Superior temporal gyrus (tissue), 1 donor: ENCODE data around the gene CACNA1E.

Source experiments
- DNase-seq: peaks from one replicate; pipeline ENCODE4 v3.0.0-alpha.2; 2016; ENCODE audit errors: extremely low spot score

CACNA1E gene

DNA sequence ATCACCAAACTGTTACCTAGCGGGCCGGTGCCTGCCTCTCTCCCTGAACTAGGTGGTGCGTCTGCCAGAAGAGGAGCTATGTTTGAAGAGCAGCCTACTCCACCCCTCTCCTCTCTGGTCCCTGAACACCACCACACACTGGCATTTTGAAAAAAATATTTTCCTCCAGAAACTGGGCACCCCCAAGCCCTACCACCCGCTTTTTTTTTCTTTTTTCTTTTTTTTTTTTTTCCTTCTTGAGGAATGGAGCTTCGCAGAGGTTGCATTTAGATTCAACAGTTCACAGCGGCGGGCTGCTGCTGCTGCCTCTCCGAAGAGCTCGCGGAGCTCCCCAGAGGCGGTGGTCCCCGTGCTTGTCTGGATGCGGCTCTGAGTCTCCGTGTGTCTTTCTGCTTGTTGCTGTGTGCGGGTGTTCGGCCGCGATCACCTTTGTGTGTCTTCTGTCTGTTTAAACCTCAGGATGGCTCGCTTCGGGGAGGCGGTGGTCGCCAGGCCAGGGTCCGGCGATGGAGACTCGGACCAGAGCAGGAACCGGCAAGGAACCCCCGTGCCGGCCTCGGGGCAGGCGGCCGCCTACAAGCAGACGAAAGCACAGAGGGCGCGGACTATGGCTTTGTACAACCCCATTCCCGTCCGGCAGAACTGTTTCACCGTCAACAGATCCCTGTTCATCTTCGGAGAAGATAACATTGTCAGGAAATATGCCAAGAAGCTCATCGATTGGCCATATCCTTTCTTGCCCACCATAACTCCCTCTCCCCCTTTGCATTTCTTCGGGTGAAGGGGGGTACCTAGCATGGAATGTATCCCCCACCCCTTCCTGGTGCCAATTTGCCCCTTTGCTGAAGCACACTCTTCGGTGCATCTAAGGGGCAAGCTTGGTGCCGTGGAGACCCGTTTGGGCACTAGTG lies at the start of gene CACNA1E:
TSS of gene CACNA1E (plus strand) at position 233 of the 911 bp plus-strand sequence. CDS start at position 461, 228 bp downstream.
- DNase-seq = no peak

DNA sequence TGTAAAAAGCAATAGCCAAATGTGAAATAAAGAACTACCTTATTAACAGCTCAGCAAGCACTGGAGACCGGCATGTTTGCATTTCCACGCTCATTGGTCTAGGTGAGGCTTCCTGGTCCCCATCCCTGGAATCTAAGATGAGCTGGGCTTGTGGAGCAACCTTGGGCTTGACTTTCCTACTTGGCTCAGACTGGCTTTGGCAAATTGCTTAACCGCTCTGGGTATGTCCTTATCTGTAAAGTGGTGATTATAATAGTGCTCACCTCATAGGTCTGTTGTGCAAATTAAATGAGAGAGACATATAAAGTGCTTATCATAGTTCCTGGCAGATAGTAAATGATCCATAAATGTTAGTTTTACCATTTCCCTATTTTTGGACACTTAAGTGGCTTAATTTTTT lies 49.4 kb upstream of the CACNA1E start:
- no peak for DNase-seq

DNA sequence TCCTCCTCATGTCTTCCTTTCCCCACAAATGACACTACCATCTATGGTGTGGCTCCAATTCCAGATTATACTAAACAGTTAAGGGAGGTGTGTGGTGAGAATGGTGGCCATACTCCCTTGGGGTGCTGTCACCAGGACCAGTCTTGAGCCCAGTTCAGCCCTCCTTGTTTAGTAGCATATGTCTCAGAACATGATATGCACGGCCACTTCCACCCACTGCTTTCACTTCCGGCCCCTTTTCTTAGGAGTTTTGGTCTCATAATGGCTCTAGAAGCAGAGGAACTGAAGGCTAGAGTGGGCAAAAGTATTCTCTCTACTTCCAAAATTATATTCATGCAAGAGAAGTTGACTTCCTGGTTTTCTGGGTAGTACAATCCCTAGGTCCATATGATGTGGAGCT lies 45.3 kb upstream of the CACNA1E start:
- no peak for DNase-seq

DNA sequence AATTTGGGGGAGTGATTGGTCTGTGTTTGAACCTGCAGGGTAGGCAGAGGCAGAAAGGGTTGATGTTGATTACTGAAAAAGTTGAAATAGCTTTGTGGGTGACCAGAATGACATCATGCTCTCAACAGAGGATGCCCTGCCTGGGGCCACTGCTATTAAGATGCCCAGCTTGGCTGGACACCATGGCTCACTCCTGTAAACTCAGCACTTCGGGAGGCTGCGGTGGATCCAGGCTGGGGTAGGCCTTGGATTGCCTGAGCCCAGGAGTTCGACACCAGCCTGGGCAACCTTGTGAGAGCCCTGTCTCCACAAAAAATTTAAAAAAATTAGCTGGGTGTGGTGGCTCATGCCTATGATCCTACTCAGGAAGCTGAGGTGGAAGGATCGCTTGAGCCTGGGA lies 42.8 kb upstream of the CACNA1E start:
- no peak for DNase-seq

DNA sequence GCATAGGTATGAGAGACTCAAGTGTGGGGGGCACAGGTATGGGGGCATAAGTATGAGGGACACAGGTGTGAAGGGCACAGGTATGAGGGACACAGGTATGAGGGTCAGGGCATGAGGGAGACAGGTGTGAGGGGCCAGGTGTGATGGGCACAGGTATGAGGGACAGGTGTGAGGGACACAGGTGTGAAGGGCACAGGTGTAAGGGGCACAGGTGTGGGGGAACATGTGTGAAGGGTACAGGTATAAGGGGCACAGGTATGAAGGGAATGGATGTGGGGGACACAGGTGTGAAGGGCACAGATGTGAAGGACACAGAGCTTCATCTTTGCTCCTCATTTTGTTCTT lies 41.2 kb upstream of the CACNA1E start:
- no peak for DNase-seq

DNA sequence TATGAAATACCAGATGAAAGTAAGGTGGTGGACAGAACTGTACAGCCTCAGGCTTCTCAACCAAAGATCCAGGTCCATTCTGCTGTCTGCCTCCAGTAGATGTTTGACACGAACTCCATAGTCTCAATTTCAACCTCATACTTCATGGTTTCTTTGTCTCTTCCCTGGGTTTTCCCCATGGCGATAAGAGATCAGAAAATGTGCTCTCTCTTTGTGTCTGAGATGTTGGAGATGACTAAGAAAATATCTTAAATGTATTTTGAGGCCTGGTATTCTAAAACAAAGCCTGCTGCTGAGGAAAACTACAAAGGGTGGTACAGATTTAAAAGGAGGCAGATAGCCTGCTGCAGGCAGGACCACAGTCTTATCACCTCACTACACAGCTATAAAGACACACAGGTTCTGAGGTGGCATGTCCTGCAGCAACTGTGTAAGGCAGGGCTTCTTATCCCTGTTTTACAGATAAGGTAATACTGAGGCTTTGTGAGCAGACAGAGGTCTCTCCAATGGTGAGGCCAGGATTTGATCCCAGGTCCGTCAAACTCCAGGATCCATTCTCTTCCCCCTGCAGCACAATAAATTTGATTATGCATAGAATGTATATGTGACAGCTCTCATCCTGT lies 40.0 kb upstream of the CACNA1E start:
- no peak for DNase-seq

DNA sequence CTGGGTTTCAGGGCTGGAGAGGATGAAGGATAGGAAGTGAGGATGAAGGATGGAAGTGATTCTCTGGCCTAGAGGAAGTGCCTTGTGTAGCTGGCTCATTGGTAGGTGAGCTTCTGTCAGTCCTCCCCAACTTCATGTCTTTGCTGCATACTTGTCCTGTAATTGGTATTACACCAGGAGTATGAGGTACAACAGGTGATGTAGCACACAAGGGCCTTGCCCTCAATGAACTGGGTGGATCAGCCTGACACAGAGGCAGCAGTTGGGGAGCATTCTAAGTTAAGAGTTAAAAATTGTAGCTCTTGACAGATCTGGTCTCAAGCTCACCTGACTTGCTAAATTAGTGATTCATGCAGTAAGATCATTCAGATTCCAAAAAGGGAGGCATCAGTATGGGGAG lies 37.9 kb upstream of the CACNA1E start:
- DNase-seq = no peak

DNA sequence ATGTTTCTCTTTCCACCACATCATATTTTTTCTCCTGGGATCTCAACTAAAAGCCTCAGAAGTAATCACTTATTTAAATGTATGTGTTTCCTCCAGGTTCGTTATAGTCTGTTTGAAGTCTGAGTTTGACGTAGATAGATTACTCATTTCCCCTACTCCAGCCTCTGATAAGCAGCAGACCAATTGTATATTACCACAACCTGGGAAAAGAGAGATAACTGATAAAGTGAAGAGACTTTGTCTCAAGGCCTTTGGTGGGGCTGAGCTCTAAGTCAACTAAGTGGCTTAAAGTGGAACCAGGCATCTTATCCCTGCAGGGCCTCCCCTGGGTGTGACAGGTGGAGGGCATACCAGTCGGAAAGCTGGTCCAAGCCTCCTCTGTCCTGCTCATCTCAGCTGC lies 34.9 kb upstream of the CACNA1E start:
- DNase-seq = no peak

DNA sequence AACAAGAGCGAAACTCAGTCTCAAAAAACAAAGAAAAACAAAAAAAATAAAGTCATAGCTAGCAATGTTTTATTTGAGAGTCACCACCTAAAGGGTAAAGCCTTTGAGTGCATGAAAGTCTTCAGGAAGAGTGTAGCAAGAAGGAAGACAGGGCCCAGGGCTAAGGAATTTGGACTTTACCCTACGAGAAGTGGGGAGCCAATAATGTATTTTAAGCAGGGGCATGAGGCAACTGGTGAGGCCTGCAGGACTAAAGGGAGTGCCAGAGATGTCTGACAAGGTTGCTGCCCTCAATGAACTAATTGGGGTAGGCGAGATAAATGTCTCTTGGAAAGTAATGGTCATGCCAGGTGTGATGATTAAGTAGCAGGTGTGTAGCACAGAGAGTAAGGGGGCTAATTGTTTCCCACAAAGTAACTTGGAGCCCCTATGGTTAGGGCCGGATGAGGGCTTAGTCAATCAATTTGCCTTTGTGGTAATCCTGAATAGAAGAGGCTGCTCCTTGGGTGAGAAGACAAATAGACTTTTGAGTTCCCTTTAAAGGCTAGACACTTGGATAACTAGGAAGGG lies 31.6 kb upstream of the CACNA1E start:
- no peak for DNase-seq

DNA sequence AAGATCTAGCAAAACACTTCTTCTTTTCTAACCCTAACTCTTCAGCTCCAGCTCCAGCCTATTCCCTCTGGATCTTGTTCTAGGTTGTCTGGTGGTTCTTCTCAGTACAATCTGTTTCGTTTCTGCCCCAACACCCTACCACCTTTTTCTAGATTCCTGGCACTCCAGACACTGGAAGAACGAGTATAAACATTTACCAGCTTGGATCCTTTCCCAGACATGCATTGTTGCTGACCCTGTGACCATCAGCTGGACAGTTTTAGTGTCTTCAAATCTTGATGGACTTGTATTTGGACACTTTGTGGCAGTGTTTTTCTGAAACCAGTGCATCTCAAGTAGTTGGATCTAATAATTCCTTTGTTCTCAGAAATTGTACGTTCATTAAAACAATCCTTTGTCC lies 30.6 kb upstream of the CACNA1E start:
- no peak for DNase-seq

DNA sequence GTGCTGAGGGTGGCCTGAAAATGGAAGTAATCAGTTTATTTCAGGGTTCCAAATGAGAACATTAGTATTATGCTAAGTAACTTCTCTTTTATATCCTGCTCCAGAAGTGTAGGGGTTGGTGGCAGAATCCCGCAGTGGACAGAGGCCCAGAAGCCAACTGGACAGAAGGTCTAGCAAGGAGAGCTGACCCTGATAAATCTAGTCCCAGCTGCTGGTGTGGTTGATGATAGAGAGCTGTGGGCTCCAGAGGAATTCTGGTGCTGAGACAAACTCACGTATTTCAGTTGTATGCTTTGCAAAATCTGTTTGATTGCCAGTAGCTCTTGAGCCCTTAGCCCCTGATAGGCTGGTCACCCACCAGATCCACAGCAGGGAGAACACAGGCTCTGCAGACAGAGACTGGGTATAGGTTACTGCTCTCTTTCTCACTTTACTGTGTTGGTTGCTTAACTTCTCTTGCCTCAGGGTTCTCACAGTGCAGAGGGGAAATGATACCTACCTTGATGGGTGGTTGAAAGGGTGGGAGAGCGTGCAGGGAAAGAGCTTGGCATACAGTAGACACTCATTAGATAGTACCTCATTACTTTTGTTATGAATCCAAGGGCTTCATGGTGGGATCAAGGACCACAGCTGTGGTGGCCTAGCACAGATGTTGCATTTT lies 29.6 kb upstream of the CACNA1E start:
- no peak for DNase-seq

DNA sequence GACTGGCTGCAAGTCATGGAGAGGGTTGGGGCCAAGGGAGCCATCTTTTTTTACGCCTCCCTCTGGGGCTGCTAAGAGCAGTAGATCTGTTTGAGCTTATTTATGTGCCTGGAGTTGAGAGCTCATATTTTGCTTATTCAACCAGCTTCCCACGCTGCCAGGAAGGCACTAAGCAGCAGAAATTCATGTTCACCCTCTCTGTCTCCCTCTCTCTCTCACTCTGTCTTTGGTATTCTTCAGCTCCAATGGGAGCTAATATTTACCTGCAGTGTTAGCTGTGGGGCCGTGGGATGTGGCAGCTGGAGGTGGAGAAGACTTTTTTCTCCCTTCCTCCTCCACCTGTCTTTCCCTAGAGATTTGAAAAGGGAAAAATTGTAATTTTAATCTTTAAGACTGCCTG lies 26.8 kb upstream of the CACNA1E start:
- no peak for DNase-seq

DNA sequence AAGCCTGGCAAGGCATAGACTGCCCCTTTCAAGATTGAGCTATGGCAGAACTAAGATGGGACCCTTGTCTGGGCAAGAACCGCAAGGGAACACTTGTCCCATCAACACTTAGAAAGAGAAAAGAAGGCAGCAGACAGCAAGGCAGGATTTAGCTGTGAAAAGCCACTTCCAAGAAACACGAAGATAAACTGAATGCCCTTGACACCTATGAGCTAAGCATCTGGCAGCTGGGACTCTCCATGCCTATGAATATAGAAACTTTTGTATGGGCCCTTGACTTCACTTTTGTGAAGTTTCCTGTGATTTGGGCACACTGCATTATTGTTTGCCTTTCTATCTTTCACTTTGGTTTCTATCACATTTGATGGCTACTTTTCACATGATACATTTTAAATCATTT lies 24.9 kb upstream of the CACNA1E start:
- DNase-seq = no peak

DNA sequence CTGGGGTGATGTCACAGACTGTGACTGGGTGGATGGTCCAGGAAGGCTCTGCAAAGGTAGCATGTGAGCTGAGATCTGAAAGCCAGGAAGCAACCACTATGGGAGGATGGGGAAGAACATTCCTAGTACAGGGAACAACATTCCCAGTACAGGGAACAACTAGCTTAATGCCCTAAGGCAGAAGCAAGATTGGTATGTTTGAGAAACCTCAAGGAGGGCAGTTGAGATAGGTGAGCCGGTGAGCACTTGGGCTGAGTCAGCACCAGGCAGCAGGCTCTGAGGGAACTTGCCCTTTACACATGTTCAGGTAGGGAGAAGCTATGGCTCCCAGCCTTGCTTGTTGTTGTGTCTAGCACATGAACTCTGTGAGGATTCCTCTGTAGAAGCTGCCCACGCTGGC lies 24.2 kb upstream of the CACNA1E start:
- DNase-seq = no peak

DNA sequence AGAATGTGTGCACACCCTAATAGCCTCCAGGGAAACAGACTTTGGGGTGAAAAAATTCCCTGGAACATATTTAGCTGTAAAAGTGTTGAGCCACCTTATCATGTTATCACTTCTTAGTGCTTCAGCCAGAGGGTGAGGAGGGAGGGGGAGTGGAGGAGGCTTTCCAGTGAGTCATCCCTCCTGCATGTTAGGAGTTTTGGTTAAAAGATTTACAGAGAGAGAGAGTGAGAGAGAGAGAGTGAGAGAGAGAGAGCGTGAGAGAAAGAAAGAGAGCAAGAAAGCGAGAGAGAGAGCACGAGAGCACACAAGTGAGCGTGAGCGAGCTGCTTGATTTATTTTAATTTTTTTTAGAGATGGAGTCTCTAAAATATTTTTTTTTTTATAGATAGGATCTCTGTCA lies 13.5 kb upstream of the CACNA1E start:
- DNase-seq = no peak

DNA sequence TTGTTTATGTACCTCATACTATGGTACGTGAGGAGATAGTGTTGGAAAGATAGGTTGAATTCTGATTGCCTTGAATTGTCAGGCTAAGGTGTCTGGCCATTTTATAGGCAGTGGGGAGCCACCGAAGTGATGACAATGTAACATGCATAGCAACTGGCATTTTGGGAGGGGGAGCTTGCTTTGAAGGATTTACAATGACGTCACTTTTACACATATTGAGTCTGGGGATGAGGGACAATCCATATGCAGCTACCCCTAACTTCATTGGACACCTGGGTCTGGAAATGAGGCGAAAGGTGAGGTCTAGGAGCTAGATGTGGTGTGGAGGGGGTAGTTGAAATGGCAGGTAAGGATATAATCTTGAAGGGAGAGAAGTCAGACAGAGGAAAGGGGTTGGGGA lies 7.7 kb upstream of the CACNA1E start:
- no peak for DNase-seq

DNA sequence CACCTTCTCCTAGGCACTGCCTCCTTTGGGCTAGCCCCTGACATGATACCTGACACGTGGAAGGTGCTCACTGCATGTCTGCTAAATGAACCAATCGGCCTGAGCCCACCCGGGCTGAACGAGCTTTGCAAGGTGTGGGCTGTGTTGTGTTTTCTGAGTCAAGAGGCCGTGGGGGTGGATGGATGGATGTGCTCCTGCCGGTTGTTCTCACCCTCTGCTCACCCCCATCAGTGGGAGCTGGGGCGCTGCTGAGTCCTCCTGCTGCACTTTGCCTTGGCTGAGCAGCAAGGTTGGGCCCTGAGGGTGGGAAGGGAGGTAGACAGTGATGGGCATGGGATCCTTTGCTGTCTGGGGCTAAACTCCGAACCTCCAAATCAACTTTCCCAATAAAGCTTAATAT lies 6.7 kb upstream of the CACNA1E start:
- DNase-seq = no peak

DNA sequence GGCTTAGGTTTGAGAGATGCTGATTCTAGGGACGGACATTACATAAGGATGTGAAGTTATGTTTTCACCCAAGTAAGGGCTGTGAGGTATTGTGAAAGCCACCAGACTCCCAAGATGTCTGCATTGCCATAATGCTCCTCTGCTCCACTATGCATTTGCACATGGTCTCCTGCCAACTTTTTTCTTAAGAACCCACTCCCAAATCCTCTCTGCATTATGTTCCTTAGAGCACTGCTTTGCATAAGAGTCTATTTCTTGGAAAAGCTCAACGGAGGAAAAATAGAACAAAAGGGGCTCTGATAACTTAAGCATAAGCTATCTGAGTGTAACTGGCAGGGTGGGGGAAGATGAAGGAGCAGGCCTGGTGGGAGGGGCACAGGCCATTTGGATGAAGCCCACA lies 5.0 kb upstream of the CACNA1E start:
- DNase-seq = no peak

DNA sequence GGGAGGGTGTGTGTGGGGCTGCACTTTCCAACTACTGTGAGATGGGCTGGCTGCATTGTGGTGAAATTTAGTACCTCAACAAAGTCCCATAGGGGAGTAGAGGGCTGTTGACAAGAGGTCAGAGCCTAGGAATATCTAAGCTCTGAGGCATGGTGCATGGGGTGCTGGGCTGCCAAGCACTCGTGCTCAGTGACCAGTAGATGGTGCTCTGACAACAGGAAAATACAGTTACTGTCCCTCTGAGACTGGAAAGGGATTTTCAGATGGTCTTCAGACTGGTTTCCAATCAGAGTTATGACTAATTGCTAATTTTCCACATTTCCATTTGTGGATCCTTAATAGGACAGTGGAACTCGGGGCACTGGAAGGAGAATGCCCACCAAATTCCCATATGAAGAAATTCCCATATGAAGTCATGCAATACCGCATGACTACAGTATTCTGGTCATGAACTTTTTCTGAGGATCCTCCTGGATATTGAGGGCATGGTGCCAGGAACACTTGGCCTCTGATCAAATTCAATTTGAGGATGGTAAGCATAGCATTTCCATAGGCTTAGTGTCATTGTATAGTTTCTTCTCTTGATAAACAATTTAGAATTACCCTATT lies 4.1 kb upstream of the CACNA1E start:
- DNase-seq = peak; percentile 92

DNA sequence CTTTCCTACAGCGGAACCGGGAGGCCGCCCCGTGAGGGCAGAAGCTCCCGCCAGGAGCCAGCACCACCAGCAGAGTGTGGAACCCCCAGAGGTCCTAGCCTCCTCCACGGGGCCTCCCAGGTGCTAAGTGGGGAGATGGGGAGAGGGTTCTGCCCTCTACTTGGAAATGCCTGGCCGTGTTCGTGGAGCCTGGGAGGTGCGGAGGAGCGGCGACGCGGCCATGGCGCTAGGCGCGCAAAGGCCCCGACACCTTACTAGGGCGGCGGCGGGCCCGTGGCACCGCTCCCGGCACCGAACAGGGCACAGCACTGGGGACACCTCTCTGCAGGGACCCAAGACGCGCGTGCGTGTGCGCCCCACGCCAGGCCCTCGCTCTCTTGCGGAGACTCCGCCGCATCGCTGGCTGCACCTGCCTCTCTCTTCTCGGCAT lies 1.3 kb upstream of the CACNA1E start:
- no peak for DNase-seq

DNA sequence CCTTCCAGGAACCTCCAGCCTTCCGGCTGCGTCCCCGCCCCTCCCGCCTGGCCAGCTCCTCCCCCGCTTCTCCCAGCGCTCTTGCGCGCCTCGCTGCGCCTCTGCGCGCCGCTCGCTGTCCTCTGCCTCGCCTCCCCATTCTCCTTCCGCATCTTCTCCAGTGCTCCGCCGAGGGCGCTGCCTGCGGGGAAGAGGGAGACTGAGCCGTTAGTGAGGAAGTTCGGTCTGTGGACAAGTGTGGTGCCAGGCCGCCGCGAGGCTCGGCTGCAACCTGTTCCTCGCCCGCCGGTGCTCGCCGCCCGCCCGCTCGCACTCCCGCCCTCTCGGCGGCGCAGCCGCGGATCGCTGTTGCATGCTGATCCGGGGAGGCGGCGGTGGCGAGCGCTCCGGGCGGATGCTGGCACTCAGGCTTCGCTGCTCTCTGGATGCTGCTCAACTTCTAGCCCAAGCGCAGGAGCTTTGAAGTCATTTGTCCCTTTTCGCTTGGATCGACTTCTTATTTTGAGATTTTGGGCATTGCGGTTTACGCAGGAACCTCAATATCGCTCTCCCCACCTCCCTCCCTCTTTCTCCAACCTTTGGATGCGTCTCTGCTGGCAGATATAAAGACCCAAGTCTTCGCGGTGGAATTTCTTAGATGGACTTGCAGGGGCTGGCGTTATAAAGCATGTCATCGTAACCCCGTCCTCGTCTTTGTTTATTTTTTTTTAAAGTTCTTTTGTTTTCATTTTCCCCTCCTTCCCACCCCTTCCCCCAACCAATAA lies 614 bp upstream of the CACNA1E start:
- DNase-seq = no peak
